Non-pigmented ciliary epithelial cell (primary cell): ENCODE measurements around the gene RAVER2.
"Not testable (repeated sequence)": the region's sequence is repeated elsewhere in the genome, so short reads cannot be mapped to it uniquely, and the experiment has no call there.

Experiments used
- DNase-seq: peaks from one replicate; pipeline ENCODE4 v3.0.0-alpha.2; 2010; ENCODE audit warnings: low read depth

Gene RAVER2

DNA sequence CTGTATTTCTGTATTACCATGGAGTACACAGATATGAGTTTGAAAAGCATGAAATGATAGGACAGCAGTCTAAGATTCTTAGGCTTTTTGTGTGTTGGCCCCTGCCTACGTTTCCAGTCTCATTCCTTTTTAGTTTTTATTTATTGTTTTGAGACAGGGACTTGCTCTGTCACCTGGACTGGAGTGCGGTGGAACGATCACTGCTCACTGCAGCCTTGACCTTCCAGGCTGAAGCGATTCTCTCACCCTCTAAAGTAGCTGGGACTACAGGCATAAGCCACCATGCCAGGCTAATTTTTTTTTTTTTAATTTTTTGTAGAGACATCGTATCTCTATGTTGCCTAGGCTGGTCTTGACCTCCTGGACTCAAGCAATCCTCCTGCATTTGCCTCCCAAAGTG is 3.8 kb downstream of the RAVER2 start:
- no peak for DNase-seq

DNA sequence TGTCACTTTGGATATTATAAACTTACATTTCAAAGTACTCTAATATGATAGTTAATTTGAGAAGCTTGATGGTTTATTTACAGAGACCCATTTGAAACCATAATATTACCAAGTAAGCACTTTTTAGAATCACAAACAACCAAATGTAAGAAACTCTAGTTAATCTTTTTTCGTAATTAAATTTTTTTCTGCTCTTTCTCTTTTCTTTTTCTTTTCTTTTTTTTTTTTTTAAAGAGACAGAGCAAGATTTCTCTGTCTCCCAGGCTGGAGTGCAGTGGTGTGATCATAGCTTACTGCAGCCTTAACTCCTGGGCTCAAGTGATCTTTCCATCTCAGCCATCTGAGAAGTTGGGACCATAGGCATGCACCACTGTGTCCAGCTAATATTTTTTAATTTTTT is 5.2 kb downstream of the RAVER2 start:
- no peak for DNase-seq

DNA sequence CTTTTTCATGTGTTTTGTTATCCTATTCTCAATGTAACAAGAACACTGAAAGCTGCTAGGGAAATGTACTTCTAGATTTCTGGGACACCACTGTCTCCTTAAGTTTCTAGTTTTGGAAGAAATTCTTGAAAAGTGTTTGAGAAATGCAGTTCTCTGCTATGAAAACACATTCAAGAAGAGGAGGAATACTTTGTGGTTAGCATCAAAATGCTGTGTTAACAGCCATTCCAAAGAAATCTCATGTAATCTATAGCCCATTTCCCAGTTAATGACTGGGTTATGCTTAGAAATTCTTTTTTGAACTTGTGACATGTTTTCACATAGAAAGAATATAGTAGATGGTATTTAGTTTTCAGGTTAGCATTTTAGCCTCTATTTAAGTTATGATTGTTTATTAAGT is 6.0 kb downstream of the RAVER2 start:
- DNase-seq: no peak

DNA sequence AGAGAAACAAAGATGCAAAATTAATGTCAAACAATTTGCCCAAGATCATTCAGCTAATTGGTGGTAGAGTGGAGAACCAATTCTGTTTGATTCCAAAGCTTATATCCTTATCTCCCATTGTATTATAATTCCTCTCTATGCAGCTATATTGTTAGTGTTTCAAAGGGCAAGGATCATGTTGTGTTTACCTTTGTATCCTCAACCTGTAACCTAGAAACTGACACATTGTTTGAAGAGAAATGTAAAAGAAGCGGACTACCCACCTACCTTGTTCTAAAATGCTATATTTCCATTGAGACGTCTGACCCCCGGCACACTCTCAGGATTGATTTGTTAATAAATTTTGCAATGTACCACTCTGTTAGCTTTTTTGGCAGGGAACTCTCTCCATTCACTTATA is 9.3 kb downstream of the RAVER2 start:
- no peak for DNase-seq

DNA sequence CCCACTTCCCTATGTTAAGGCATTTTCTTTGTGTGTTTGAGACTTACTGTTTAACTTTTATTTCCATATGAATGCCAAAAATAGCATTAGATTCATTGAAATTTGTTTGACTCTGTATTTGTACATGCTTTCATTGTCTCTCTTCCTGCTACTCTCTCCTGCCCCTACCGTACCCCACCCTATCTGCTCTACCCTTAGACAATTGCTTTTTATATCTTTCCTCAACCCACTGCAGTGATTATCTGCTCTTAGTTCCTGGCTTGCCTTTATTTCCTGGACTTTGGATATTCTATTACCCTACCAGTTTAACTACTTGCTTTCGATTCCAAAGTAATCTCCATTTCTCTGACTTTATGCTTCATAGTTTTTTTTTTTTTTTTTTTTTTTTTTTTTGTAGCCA is 10.5 kb downstream of the RAVER2 start:
- DNase-seq: no peak

DNA sequence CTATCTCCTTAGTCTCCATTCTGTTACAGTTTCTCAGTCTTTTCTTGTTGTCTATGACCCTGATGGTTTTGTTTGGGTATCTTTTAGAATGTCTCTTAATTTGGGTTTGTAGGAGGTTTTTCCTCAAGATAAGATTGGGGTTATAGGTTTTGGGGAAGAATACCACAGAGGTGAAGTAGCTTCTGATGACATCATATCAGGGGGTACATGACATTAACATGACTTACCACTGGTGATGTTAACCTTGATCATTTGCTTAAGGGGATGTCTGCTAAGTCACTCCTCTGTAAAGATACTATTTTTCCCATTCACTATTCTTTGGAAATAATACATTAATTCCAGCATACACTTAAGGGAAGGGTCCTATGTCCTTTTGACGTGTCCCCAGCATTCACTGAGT is 11.9 kb downstream of the RAVER2 start:
- no peak for DNase-seq

DNA sequence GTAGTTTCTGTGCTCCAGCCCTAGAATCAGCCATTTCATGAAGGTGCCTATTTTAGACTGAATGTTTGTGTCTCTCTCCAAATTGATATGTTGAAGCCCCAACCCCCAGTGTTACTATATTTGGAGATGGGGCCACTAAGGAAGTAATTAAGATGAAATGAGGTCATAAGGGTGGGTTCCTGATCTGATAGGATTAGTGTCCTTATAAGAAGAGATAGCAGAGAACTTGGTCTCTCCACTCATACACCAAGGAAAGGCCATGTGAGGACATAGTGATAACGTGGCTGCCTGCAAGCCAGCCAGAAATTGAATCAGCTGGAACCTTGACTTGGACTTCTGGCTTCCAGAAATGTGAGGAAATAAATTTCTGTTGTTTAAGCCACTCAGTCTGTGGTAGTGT is 12.3 kb downstream of the RAVER2 start:
- no peak for DNase-seq

DNA sequence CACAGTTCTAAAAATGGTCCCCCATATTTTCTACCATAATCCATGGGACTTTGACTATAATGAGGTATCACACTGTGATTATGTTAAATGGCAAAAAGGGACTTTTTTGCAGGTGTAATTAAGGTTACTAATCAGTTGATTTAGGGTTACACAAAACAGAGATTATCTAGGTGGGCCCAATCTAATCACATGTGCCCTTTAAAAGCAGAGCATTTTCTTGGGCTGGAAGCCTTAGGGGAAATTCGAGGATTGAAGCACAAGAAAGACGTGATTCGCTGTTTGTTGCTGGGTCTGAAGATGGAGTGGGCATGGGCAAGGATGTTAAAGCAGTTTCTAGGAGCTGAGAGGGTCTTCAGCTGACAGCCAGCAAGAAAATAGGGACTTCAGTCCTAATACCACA is 13.4 kb downstream of the RAVER2 start:
- no peak for DNase-seq

DNA sequence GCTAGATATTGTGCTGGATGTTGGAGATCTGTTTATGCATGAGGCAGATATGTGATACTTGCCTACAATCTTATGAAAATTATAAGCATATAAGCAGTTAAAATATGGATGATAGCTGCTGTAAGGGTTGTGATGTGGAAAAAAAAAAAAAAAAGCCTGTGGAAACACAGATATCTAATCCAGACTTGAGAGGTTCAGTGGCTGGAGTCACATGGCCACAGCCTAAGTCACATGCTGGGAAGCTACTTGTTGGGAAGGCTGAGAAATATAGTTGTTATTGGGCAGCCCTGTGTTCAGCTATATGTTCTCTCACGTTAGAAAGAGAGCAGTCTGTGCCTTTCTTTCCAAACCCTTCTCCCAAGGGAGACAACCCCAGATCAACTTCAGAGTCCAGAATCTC is 15.1 kb downstream of the RAVER2 start:
- no peak for DNase-seq

DNA sequence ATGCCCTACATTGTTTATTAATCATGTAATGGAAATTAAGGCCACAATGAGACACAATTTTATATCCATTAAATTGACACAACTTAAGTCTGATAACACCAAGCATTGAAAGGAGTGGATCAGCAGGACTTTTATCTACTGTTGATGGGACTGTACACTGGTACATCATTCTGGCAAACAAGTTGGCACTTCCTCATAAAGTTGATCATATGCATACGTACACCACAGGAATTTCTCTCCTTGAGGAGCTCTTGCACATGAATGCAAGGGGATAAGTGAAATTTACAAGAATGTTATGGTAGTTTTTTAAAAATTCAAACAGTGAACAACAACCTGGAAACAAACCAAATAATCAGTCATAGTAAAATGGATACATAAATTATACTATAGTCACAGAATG is 20.1 kb downstream of the RAVER2 start:
- DNase-seq: no peak

DNA sequence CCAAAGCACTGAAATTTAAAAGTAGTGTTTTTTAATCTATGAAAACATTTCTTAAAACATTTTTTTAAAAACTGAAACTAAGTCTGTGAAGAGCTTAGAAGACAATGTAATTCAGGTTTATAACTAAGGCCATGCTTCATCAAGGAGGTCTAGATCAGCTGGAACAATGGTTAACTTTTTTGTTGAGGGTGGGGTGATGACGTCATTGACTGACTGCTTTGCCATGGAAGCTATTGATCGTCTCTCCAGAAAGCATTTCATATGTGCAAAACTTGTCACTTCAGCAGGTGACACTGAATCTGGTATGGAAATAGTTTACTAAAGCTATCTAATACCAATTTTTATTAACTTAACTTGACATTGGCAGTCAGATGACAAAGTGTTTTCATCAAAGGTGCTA is 21.0 kb downstream of the RAVER2 start:
- no peak for DNase-seq

DNA sequence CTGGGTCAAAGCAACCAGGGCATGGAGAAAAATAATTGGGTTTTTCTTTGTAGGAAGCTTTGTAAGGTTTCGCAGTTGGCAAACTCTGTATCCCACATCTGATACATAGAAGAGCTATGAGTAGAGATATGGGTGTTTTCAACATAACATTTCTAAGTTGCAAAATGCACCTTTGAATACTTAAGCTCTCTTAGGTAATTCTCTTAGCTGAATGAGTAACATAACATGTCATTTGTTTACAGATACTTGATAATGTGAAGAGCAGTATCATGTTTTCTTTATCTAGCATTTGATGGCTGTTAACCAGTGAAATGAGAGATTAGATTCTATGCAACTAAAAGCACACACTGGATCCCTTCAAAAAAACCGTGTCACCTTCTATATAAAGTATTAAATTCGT is 21.6 kb downstream of the RAVER2 start:
- DNase-seq: no peak

DNA sequence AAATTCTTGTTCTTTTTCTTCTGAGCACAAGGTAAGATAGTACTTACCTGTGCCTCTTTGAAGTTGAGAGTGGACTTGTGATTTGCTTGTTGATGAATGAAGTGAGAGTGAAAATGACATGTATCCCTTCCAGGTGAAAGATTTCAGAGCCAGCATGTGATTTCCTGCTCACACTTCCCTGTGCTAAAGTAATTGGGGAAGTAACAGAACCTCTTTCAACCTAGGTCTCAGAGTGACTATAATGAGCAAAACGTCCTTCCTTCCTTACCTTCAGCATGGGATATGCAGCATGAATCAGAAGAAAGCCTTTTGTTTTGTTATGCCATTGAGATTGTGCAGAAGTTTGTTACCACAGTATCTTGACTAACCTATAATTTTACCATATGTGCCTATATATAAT is 24.6 kb downstream of the RAVER2 start:
- no peak for DNase-seq

DNA sequence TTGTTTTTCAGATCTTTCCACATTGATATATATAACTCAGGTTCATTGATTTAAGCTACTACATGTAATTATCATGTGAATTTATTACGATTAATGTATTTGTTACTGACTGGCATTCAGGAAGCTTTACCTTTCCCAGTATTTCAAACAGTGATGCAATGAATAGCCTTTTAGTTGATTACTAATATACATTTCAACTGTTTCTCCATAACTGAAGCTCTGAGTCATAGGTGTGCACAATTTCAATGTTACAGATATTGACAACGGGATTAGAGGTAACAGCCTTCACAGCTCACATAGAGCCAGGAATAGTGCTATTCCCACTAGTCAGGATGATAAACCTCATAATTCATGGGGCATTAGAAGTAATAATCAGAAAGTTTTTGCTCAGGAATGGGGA is 25.1 kb downstream of the RAVER2 start:
- DNase-seq: no peak

DNA sequence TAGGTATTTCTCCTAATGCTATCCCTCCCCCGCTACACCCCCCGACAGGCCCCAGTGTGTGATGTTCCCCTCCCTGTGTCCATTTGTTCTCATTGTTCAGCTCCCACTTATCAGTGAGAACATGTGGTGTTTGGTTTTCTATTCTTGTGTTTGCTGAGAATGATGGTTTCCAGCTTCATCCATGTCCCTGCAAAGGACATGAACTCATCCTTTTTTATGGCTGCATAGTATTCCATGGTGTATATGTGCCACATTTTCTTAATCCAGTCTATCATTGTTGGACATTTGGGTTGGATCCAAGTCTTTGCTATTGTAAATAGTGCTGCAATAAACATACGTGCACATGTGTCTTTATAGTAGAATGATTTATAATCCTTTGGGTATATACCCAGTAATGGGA is 28.4 kb downstream of the RAVER2 start:
- DNase-seq: not testable (repeated sequence)

DNA sequence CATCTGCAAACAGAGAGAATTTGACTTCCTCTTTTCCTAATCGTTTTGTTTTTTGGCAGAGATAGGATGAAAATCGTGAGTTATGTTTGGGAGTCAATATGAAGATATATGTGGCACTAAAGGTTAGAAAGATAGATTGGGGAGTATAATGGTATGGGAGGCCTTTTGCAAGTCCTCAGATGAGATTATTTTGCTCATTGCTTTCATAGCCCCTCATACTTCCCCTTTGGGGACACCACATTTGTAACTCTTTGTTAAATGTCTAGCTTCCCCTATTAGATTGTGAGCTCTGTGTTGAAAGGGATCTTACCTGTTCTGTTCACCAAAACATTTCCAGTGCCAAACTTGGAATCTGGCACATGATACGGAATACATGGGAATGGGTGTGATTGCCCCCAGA is 30.2 kb downstream of the RAVER2 start:
- DNase-seq: no peak

DNA sequence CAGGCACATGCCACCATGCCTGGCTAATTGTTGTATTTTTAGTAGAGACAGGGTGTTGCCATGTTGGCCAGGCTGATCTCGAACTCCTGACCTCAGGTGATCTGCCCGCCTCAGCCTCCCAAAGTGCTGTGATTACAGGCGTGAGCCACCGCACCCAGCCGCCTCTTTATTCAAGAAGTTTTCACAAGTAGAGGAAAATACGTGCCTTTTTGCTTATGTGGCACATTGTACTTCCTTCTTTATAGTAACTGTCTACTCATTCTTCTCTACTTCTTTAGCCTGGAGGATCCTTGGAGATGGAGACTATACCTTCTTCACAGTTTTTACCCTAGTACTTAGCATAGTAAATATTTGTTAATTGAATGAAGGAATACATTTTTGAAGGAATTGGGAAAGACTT is 37.2 kb downstream of the RAVER2 start:
- DNase-seq: not testable (repeated sequence)

DNA sequence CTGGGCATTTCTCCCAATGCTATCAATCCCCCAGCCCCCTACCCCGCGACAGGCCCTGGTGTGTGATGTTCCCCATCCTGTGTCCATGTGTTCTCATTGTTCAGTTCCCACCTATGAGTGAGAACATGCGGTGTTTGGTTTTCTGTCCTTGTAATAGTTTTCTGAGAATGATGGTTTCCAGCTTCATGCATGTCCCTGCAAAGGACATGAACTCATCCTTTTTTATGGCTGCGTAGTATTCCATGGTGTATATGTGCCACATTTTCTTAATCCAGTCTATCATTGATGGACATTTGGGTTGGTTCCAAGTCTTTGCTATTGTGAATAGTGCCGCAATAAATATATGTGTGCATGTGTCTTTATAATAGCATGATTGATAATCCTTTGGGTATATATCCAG is 38.0 kb downstream of the RAVER2 start:
- not testable (repeated sequence) for DNase-seq

DNA sequence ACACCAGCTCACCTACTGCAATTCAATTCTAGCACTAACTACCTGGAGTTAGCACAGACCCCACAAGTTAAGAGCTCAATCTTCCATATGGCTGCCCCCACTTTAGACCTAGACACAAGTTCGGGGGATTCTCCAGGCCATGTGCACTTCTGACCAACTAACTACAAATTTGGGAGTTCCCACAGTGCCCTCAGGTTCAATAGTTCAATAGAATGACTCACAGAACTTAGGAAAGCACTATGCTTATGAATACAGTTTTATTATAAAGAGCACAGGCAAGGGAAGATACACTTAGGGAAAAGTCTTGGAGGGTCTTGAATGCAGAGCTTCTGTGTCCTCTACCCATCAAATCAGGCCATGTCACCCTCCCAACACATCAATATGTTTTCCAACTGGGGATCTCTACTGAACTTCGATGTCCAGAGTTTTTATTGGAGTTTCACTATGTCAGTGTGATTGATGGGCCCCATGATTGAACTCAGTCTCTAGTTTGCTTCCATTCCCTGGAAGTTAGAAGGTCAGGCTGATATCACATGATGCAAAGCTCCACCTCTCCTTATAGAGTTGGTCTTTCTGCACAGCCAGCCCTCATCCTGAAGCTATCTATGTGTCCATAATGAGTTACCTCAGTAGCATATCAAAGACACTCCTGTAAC is 46.1 kb downstream of the RAVER2 start:
- DNase-seq: no peak

DNA sequence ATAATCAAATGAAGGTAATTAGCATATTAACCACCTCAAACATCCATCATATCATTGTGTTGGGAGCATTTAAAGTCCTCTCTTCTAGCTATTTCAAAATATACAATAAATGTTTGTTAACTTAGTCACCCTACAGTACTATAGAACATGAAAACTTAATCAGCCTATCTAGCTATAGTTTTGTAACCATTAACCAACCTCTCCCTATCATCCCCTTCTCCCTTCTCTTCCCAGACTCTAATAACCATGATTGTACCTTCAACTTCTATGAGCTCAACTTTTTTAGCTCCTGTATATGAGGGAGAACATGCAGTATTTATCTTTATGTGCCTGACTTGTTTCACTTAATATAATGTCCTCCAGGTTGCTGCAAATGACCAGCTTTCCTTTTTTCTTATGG is 54.0 kb downstream of the RAVER2 start:
- no peak for DNase-seq

DNA sequence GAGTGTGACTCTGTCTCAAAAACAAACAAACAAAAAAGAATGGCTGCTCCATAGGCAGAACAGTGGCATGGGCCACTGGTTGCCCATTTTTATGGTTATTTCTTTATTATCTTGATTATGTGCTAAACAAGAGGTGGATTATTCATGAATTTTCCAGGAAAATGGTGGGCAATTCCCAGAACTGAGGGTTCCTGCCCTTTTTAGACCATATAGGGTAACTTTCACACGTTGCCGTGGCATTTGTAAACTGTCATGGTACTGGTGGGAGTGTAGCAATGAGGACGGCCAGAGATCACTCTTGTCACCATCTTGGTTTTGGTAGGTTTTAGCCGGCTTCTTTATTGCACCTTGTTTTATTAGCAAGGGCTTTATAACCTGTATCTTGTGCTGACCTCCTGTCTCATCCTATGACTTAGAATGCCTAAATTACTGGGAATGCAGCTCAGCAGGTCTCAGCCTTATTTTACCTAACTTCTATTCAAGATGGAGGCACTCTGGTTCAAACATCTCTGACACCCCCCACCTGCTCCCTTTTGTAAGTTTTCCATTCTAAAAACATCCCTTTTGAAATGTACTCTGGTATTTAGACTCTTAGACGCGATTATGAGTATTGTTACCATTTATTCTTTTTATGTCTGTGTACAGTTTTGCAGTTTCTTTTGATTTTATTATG is 57.1 kb downstream of the RAVER2 start:
- no peak for DNase-seq

DNA sequence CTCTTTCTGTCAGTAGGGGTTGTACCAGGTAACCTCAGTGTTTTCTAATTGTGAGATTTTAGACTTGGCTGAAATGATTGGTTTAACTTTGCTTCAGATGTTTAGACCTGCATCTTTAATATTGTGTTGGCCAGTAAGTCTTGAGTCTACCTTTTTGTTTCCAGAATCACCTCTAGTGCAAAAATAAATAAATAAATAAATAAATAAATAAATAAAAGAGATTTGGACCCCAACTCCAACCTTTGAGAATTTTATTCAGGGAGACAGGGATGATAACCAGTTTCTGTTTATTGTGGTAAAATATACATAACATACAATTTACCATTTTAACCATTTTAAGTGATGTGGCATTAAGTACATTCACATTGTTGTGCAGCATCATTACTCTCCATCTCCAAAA is 64.4 kb downstream of the RAVER2 start:
- DNase-seq: no peak

DNA sequence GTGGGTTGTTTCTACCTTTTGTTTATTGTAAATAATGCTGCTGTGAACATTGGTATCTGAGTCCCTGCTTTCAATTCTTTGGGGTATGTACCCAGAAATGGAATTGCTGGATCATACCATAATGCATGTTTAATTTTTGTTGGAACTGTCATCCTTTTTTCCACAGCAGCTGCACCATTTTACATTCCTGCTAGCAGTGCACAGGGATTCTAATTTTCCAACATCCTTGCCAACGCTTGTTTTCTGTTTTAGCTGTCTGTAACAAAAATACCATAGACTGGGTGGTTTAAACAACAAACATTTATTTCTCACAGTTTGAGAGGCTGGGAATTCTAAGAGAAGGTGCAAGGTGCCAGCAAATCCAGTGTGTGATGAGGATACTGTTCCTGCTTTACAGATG is 65.1 kb downstream of the RAVER2 start:
- no peak for DNase-seq

DNA sequence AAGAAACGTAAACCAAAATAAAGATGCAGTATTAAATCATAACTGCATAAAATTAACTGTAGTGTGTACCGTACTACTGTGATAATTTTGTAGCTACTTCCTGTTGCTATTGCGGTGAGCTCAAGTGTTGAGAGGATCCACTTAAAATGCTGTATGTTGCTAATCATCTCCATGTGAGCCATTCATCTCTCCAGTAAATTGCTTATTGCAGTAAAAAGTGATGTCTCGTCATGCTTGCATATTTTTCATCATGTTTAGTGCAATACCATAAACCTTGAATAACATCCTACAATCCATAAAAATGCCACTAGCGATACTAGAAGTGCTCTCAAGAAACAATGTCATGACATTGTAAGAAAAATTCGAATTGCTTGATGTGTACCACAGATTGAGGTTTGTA is 66.3 kb downstream of the RAVER2 start:
- no peak for DNase-seq
